ENCODE data around the gene FYB1. TPM values are rescaled to one million over a fixed set of nuclear protein-coding genes. Genes with fewer than 3 reads are reported as not detected.

The FYB1 gene
- total RNA-seq (2014; rRNA removed; shearing (Covaris generic)) = 0.05 TPM in 1 of 2 replicates, not detected in the other

- no peak within 1 kb of the TSS for H3K4me3 ChIP-seq
- no peak within 1 kb of the TSS for H3K27ac ChIP-seq
- H3K9me3 ChIP-seq (replicated peaks) = no peaks in the 10 kb centered on the region
- no peak for DNase-seq
- no peaks in the 10 kb centered on the region for H3K27me3 ChIP-seq
- H3K36me3 ChIP-seq = no peaks in the 10 kb centered on the region
- H3K4me1 ChIP-seq = no peaks in the 10 kb centered on the region
Measured at GRCh38 chr5:39219437-39219836, at the start of gene FYB1. Gene FYB1, minus strand, starts transcription at chr5:39219563. Its CDS starts 16,603 bp downstream, at chr5:39202960.

- H3K4me1 ChIP-seq = no peaks in the 10 kb centered on the region
- peaks cover 5% of the 10 kb centered on the region; the same call in 1 of the 2 replicates for H3K27me3 ChIP-seq
- H3K4me3 ChIP-seq = no peak overlapping the region
- no peak overlapping the region for H3K27ac ChIP-seq
- H3K9me3 ChIP-seq (replicated peaks) = no peaks in the 10 kb centered on the region
- no peak for DNase-seq
- no peaks in the 10 kb centered on the region for H3K36me3 ChIP-seq
Measured at GRCh38 chr5:39267186-39267585, 47.8 kb upstream of the FYB1 start.

- no peaks in the 10 kb centered on the region for H3K36me3 ChIP-seq
- no peaks in the 10 kb centered on the region for H3K9me3 ChIP-seq (replicated peaks)
- H3K4me3 ChIP-seq = no peak overlapping the region
- peak in 1 of 2 experiments; percentile 8 for DNase-seq
- peaks cover 5% of the 10 kb centered on the region; the same call in 1 of the 2 replicates for H3K27me3 ChIP-seq
- H3K27ac ChIP-seq = no peak overlapping the region
- no peaks in the 10 kb centered on the region for H3K4me1 ChIP-seq
Measured at GRCh38 chr5:39266442-39266841, 47.1 kb upstream of the FYB1 start.

GRCh38 chr5:39264528-39264927 is 45.2 kb upstream of the FYB1 start:
- Histone ChIP-seq H3K4me1 (no peaks in the 10 kb centered on the region), H3K36me3 (no peaks in the 10 kb centered on the region), H3K27ac (no peak overlapping the region), H3K9me3 (replicated peaks) (no peaks in the 10 kb centered on the region), H3K4me3 (no peak overlapping the region), H3K27me3 (peaks cover 5% of the 10 kb centered on the region; the same call in 1 of the 2 replicates)
- no peak for DNase-seq

GRCh38 chr5:39262981-39263380 is 43.6 kb upstream of the FYB1 start:
- Histone ChIP-seq H3K9me3 (replicated peaks) (no peaks in the 10 kb centered on the region), H3K4me3 (no peak overlapping the region), H3K4me1 (no peaks in the 10 kb centered on the region), H3K27me3 (peaks cover 5% of the 10 kb centered on the region; the same call in 1 of the 2 replicates), H3K27ac (no peak overlapping the region), H3K36me3 (no peaks in the 10 kb centered on the region)
- DNase-seq = no peak

- Histone ChIP-seq H3K4me3 (no peak overlapping the region), H3K36me3 (no peaks in the 10 kb centered on the region), H3K9me3 (replicated peaks) (no peaks in the 10 kb centered on the region), H3K27me3 (no peaks in the 10 kb centered on the region; the same call in 1 of the 2 replicates), H3K4me1 (no peaks in the 10 kb centered on the region), H3K27ac (no peak overlapping the region)
- no peak for DNase-seq
Measured at GRCh38 chr5:39260095-39260494, 40.7 kb upstream of the FYB1 start.

GRCh38 chr5:39257554-39257953 is 38.2 kb upstream of the FYB1 start:
- H3K36me3 ChIP-seq = no peaks in the 10 kb centered on the region
- no peak overlapping the region for H3K4me3 ChIP-seq
- H3K27me3 ChIP-seq = no peaks in the 10 kb centered on the region; the same call in 1 of the 2 replicates
- H3K27ac ChIP-seq = no peak overlapping the region
- H3K9me3 ChIP-seq (replicated peaks) = no peaks in the 10 kb centered on the region
- no peaks in the 10 kb centered on the region for H3K4me1 ChIP-seq
- DNase-seq = no peak

GRCh38 chr5:39256477-39257235 is 37.3 kb upstream of the FYB1 start:
- no peak for DNase-seq
- Histone ChIP-seq H3K4me3 (no peak overlapping the region), H3K27me3 (no peaks in the 10 kb centered on the region; the same call in 1 of the 2 replicates), H3K27ac (no peak overlapping the region), H3K9me3 (replicated peaks) (no peaks in the 10 kb centered on the region), H3K4me1 (no peaks in the 10 kb centered on the region), H3K36me3 (no peaks in the 10 kb centered on the region)

- DNase-seq = no peak
- Histone ChIP-seq H3K4me3 (no peak overlapping the region), H3K27me3 (no peaks in the 10 kb centered on the region; the same call in none of the 2 replicates), H3K9me3 (replicated peaks) (no peaks in the 10 kb centered on the region), H3K36me3 (no peaks in the 10 kb centered on the region), H3K27ac (no peak overlapping the region), H3K4me1 (no peaks in the 10 kb centered on the region)
Measured at GRCh38 chr5:39255406-39255805, 36.0 kb upstream of the FYB1 start.

- no peaks in the 10 kb centered on the region for H3K4me1 ChIP-seq
- no peak overlapping the region for H3K27ac ChIP-seq
- H3K27me3 ChIP-seq = no peaks in the 10 kb centered on the region; the same call in none of the 2 replicates
- no peak overlapping the region for H3K4me3 ChIP-seq
- H3K9me3 ChIP-seq (replicated peaks) = no peaks in the 10 kb centered on the region
- DNase-seq = no peak
- no peaks in the 10 kb centered on the region for H3K36me3 ChIP-seq
Measured at GRCh38 chr5:39254671-39255070, 35.3 kb upstream of the FYB1 start.

GRCh38 chr5:39253196-39253595 is 33.8 kb upstream of the FYB1 start:
- DNase-seq = no peak
- H3K27me3 ChIP-seq = no peaks in the 10 kb centered on the region; the same call in none of the 2 replicates
- H3K4me3 ChIP-seq = no peak overlapping the region
- H3K27ac ChIP-seq = no peak overlapping the region
- H3K4me1 ChIP-seq = no peaks in the 10 kb centered on the region
- no peaks in the 10 kb centered on the region for H3K36me3 ChIP-seq
- H3K9me3 ChIP-seq (replicated peaks) = no peaks in the 10 kb centered on the region

- Histone ChIP-seq H3K27me3 (no peaks in the 10 kb centered on the region; the same call in 1 of the 2 replicates), H3K4me1 (no peaks in the 10 kb centered on the region), H3K9me3 (replicated peaks) (no peaks in the 10 kb centered on the region), H3K4me3 (no peak overlapping the region), H3K36me3 (no peaks in the 10 kb centered on the region), H3K27ac (no peak overlapping the region)
- no peak for DNase-seq
Measured at GRCh38 chr5:39249564-39250274, 30.4 kb upstream of the FYB1 start.

GRCh38 chr5:39249069-39249468 is 29.7 kb upstream of the FYB1 start:
- H3K36me3 ChIP-seq = no peaks in the 10 kb centered on the region
- H3K9me3 ChIP-seq (replicated peaks) = no peaks in the 10 kb centered on the region
- H3K4me1 ChIP-seq = no peaks in the 10 kb centered on the region
- H3K4me3 ChIP-seq = no peak overlapping the region
- no peak for DNase-seq
- H3K27ac ChIP-seq = no peak overlapping the region
- H3K27me3 ChIP-seq = no peaks in the 10 kb centered on the region; the same call in 1 of the 2 replicates

- Histone ChIP-seq H3K27ac (no peak overlapping the region), H3K9me3 (replicated peaks) (no peaks in the 10 kb centered on the region)
Measured at GRCh38 chr5:39240750-39241149, 21.4 kb upstream of the FYB1 start.

More at GRCh38 chr5:39240750-39241149, 21.4 kb upstream of the FYB1 start:
- no peaks in the 10 kb centered on the region; the same call in 1 of the 2 replicates for H3K27me3 ChIP-seq
- no peak overlapping the region for H3K4me3 ChIP-seq
- no peaks in the 10 kb centered on the region for H3K4me1 ChIP-seq
- no peaks in the 10 kb centered on the region for H3K36me3 ChIP-seq
- DNase-seq = no peak

All from SJCRH30 (cell line).